Measurements from ENCODE around the gene FHDC1. TPM values are rescaled to one million over a fixed set of nuclear protein-coding genes. Genes with fewer than 3 reads are reported as not detected.

FHDC1 gene
- total RNA-seq, 1 donor from 2014 or later, result 42.0 TPM

GRCh38 chr4:152976212-152976761 is 40.2 kb downstream of the FHDC1 start:
- Mint-ChIP-seq H3K36me3 (ENCODE audit: unreplicated experiment) (peaks cover 14% of the 10 kb centered on the region), H3K27ac (ENCODE audit: unreplicated experiment) (no peak overlapping the region)

DNA sequence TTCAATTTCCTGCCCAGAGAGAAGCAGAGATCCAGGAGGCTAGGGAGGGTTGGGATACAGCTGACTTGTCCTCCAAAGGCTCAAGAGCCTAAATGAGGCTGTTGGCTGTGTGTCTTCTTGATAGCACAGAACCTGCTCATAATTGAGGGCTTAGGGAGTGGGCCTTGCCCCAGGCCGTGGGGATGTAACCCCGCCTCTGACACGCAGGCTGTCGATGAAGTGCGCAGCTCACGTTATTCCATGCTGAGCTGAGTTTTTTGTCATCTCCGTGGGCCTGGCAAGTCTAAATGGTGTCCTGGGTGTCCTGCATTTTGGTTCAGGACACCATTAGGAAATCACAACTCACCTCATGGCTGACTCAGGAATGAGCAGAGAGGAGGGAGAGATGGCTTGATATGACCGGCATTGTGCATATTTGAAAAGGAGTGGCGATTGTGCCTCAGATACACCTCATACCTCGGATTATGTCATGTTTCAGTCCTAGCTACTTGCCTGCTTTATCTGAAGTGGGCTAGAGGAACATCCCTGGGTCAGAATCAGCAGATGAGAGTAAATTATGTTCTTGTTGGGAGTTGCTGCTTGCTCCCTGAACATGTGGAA is 43.7 kb downstream of the FHDC1 start:
- Mint-ChIP-seq H3K4me3 (ENCODE audit: unreplicated experiment) (no peak overlapping the region), H3K36me3 (ENCODE audit: unreplicated experiment) (no peaks in the 10 kb centered on the region), H3K27ac (ENCODE audit: unreplicated experiment) (no peak overlapping the region), H3K9me3 (ENCODE audit: unreplicated experiment) (peaks cover 4% of the 10 kb centered on the region), H3K4me1 (ENCODE audit: low read depth, unreplicated experiment) (peaks cover 7% of the 10 kb centered on the region), H3K27me3 (ENCODE audit: unreplicated experiment) (peaks cover 4% of the 10 kb centered on the region)
- no peak for TF ChIP-seq CTCF (IDR thresholded peaks at IDR 0.05; ENCODE audit: partially characterized antibody, unreplicated experiment)
- DNase-seq, result no peak

More at GRCh38 chr4:152976212-152976761, 40.2 kb downstream of the FHDC1 start:
- Mint-ChIP-seq H3K9me3 (ENCODE audit: unreplicated experiment) (peaks cover 4% of the 10 kb centered on the region), H3K4me3 (ENCODE audit: unreplicated experiment) (no peak overlapping the region), H3K4me1 (ENCODE audit: low read depth, unreplicated experiment) (peaks cover 7% of the 10 kb centered on the region), H3K27me3 (ENCODE audit: unreplicated experiment) (peaks cover 8% of the 10 kb centered on the region)
- no peak for TF ChIP-seq CTCF (IDR thresholded peaks at IDR 0.05; ENCODE audit: partially characterized antibody, unreplicated experiment)
- no peak for DNase-seq

- Mint-ChIP-seq H3K4me3 (ENCODE audit: unreplicated experiment) (no peak overlapping the region), H3K9me3 (ENCODE audit: unreplicated experiment) (peaks cover 4% of the 10 kb centered on the region), H3K27ac (ENCODE audit: unreplicated experiment) (no peak overlapping the region), H3K27me3 (ENCODE audit: unreplicated experiment) (peaks cover 4% of the 10 kb centered on the region), H3K4me1 (ENCODE audit: low read depth, unreplicated experiment) (peaks cover 7% of the 10 kb centered on the region), H3K36me3 (ENCODE audit: unreplicated experiment) (no peaks in the 10 kb centered on the region)
- no peak for TF ChIP-seq CTCF (IDR thresholded peaks at IDR 0.05; ENCODE audit: partially characterized antibody, unreplicated experiment)
- no peak for DNase-seq
Observed at GRCh38 chr4:152981278-152981677, 45.2 kb downstream of the FHDC1 start.

GRCh38 chr4:152981842-152982241 is 45.7 kb downstream of the FHDC1 start:
- peaks cover 4% of the 10 kb centered on the region for H3K9me3 Mint-ChIP-seq (ENCODE audit: unreplicated experiment)
- TF ChIP-seq CTCF (IDR thresholded peaks at IDR 0.05; ENCODE audit: partially characterized antibody, unreplicated experiment), result no peak
- no peak for DNase-seq
- no peak overlapping the region for H3K4me3 Mint-ChIP-seq (ENCODE audit: unreplicated experiment)
- H3K4me1 Mint-ChIP-seq (ENCODE audit: low read depth, unreplicated experiment), result peaks cover 7% of the 10 kb centered on the region
- H3K27ac Mint-ChIP-seq (ENCODE audit: unreplicated experiment), result no peak overlapping the region
- H3K36me3 Mint-ChIP-seq (ENCODE audit: unreplicated experiment), result no peaks in the 10 kb centered on the region
- peaks cover 4% of the 10 kb centered on the region for H3K27me3 Mint-ChIP-seq (ENCODE audit: unreplicated experiment)

DNA sequence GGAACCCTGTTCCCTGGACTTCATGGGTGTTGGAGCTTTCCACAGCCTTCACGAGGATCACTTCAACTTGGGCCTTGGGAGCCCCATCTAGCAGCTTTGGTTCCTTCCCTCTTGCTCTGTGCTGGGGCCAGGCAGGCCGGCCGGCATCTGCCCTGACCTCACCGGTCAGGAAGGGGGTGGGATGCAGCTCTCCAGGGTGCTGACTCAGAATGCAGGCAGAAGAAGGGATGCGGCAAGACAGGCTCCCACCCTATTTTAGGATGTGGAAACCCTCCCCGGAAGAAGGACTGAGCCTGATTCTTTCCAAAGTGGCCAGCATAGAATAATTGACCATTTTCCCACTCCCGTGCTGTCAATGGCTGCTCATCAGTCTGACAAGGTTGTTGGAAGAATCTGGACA is 47.1 kb downstream of the FHDC1 start:
- Mint-ChIP-seq H3K4me3 (ENCODE audit: unreplicated experiment) (no peak overlapping the region), H3K4me1 (ENCODE audit: low read depth, unreplicated experiment) (peaks cover 9% of the 10 kb centered on the region), H3K27ac (ENCODE audit: unreplicated experiment) (no peak overlapping the region), H3K36me3 (ENCODE audit: unreplicated experiment) (no peaks in the 10 kb centered on the region), H3K9me3 (ENCODE audit: unreplicated experiment) (peaks cover 3% of the 10 kb centered on the region), H3K27me3 (ENCODE audit: unreplicated experiment) (peaks cover 1% of the 10 kb centered on the region)
- no peak for DNase-seq
- no peak for TF ChIP-seq CTCF (IDR thresholded peaks at IDR 0.05; ENCODE audit: partially characterized antibody, unreplicated experiment)
